GM19328 (cell line): ENCODE results near the gene DNAJA3.

Experiments used
- ATAC-seq: cut with Tn5 transposase; IDR thresholded peaks from one replicate; pipeline ENCODE4 v1.9.1; 2021; ENCODE audit warnings: mild to moderate bottlenecking, moderate library complexity; ENCODE audit not compliant: unreplicated experiment

The DNAJA3 gene

GRCh38 chr16:4404967-4405696, 20.5 kb upstream of the DNAJA3 start:
- ATAC-seq = no peak

DNA sequence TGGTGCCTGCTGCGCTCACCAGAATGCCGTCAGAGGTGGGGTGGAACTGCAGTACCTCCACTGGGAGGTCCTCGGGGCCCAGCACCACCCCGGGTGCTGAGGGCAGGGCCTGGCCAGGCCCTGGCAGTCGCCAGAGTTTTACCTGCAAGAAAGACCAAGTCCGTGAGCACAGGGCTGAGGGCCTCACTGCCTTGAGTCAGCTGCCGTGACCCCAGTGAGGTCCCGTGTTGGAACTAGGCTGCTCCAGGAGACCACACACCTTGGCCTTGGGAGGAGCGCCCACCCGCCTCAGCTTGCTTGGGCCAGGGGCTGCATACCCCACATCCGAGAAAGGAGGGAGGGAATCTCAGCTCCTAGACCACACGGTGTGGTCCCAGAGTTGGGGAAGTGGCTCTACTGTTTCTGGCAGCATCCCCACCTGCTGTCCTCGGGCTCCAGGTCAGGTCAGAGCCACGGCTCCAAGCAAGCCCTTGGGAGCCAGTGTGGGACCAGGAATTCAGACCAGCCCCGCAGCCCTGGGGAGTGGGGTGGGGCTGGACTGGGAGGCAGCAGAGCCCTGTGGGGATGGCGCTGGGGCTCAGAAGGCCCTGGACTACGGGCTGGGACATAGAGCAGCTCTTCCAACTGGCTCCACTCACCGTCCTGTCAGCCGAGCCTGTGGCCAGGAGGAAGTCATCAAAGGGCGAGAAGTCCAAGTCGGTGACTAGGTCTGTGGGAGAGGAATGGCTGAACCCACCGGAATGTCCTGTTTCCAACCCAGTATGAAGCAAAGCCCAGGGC, 17.9 kb upstream of the DNAJA3 start:
- ATAC-seq = no peak

DNA sequence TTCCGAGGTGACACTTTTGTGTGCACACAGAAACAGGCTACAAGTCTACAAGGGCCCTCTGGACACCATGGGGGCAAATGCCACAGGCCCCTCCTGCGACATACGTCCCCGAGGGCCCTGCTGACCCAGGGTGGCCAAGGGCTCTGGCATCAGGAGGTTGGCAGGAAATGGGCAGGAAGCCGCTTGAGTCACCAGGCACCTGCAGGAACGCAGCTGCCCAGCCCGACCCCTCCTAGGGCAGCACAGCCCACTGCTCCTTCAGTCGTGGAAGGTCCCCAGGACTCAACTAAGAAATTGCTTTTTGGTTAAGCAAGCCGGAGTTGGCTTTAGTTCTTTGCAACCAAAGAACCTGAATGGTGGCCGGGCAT, 17.4 kb upstream of the DNAJA3 start:
- no peak for ATAC-seq

DNA sequence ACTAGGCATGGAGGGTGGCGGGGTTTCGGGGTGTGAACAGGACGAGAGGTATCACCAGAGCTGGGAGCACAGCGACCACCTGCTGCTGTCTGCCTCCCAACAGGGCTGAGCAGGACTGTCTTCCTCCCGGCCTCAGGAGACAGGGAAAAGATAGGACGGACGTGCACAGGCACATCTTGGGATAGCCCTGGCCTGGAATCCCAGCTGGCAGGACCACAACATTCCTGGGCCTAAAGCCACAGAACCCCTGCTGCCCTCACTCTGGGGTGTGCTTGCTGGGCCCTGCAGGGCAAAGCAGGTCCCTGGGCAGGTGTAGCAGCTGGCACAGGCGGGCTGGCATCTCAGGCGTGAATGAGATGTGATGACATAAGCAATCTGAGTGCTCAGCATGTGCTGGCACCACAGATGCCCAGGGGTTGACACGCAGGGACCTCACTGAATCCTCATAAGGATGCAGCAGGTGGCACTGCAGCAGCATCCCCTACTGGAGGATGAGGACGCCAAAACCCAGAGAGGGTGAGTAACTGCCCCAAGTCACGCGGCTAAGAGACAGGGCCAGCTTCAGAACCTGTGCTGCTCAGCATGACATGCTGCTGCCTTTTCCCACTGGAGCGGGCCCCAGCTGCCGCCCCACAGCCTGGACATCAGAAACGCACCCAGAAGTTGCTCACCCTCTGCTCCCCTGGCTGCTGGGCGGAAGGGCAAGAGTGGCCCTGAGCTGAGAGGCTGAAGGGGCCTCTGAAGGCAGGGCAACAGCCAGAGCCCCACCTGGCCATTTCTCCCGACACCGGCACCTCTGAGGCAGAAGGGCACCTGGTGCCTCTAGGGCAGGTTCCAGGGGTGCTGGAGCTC, 16.4 kb upstream of the DNAJA3 start:
- ATAC-seq = no peak

- no peak for ATAC-seq
Observed at GRCh38 chr16:4410335-4411075, 15.2 kb upstream of the DNAJA3 start.

- no peak for ATAC-seq
Observed at GRCh38 chr16:4411684-4412083, 14.0 kb upstream of the DNAJA3 start.

DNA sequence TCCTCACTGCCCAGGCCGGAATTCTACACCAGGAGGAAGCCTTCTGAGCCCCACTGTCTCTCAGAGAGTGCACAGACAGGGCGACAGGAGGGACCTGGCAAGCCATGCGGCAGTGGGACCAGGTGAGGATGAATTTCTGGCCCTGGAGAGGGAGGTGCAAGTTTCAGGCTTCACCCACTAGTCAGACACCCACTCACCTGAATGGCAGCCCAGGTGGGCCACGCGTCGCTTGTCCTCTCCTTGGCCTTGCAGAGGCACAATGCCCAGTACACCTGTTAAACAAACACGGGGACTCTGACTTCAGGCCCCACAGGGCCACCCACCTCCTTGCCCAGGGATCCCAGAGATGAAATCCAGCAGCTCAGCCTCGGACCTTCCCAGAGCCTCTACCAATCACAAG, 13.5 kb upstream of the DNAJA3 start:
- ATAC-seq = no peak

GRCh38 chr16:4412854-4413253, 12.8 kb upstream of the DNAJA3 start:
- ATAC-seq = no peak

DNA sequence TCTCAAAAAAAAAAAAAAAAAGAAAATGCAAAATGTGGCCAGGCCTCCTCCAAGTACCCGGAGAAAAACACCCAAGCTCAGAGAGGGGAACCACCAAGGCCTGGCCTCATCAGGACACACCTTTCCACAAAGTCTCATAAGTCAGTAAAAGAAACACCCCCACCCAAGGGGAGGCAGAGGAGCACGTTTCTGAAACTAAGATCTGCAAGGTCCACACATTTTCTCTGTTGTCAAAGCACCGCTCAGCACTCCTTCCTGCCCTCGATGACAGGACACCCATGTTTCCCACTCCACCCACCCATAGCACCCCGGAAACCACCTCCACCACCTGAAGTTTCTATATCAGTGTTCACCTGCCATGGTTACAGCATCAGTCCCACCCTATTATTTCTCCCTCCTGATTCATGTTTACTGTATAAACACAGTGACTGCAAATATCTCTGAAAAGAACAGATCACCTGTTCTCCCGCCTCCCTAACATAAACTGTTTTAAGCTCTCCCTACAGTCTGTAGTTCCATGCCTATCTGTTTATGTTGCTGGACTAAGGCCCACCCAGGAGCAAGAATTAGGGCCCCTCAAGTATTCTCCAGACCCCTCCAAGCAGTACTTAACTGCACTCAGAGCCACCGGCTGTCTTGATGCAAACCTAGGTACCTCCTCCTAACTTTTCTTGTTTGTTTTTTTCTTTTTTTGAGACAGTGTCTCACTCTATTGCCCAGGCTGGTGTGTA, 11.3 kb upstream of the DNAJA3 start:
- ATAC-seq = peak; percentile 54

DNA sequence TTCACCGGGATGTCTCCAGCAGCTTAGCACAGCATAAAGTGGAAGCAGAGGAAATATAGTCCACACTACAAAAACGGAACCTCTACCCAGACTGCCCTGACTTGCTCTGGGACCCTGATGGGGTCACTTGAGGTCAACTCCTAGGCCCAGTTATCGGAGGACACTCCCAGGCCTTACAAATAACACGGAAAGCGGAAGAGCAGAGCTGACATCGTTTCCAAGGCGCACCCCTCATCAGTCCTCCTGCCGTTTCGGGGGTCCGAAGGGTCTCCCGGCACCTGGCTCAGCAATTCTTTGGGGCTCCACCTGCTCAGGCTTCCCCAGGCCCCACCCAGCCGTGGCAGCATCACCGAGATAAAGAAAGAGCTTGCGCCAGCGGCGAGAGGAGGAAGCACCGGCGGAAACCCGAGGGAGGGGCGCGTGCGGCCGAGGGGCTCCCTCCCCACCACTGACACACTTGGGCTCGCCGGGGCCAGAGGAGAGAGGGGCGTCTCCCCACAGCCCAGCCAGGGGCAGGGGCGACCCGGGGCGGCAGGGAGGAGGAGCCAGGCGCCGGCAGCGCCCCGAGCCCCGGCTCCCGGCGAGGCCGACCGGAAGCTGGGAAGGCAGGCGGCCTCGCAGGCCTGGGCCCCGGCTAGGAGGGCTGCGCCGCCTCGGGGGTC, 10.0 kb upstream of the DNAJA3 start:
- ATAC-seq = no peak

DNA sequence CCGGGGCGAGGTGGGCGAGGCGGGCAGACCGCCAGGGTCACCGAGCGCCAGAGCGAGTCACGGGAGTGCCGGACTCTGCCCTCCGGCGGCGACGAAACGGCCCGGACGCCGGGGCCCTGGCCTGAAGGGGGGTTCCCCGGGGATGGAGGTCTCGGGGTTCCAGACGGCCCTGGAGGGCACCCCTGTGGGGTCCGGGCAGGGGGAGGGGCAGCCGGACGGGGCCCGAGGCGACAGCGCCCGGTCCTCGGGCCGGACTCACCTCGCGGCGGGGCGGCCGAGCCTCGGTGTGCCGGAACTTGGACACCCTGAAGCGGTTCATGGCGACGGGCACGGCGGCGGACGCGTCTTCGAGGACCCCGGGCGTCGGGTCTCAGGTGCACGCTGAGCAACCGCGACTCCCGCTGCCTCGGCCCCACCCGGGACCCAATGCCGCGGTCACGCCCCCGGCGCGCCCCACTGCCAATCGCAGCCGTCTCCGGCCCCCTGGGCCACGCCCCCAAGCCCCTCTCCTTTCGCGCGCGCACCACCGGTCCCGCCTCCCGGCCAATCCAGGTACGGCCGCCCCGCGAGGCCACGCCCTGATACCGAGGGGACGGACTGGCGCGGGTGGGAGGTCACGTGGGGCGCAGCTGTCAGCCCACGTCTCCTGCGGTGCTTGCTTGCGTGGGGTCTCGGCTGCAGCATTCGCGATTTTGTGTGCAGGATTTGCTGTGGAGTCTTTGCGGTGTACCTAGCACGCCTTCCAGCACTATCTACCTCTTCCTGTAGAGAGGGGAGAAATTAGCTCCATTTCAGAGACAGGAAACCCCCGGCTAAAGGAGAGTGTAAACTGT, 9.3 kb upstream of the DNAJA3 start, which contains the start of gene CORO7:
TSS of gene CORO7 (minus strand) at position 397 of the 833 bp plus-strand sequence. CDS start at position 319, 78 bp downstream.
- peak; percentile 60 for ATAC-seq

GRCh38 chr16:4419402-4419959, 6.2 kb upstream of the DNAJA3 start:
- no peak for ATAC-seq

DNA sequence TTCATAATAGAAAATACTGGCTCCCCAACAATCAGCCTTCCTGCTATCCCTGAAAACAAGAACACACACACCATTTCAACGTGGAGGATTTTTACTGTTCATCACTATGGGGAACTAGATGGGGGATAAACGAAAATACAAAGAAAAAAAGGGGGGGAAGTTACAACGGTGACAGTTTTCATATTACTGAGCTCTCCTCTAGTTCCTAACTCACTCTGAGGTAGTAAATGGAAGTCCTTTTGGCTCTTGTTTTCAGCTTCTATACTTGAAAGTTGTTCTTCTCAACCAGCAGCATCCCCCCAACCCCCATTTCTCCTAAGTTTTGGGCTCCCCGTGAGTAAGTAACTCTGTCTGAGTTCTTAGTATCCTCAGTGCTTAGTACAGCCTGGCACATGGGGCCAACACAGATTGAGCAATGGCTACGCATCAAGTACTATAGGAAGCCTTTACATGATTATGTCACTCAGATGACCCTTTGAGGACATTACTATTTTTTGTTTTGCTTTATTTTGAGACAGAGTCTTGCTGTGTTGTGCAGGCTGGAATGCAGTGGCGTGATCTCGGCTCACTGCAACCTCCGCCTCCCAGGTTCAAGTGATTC, 5.1 kb upstream of the DNAJA3 start:
- ATAC-seq = no peak

DNA sequence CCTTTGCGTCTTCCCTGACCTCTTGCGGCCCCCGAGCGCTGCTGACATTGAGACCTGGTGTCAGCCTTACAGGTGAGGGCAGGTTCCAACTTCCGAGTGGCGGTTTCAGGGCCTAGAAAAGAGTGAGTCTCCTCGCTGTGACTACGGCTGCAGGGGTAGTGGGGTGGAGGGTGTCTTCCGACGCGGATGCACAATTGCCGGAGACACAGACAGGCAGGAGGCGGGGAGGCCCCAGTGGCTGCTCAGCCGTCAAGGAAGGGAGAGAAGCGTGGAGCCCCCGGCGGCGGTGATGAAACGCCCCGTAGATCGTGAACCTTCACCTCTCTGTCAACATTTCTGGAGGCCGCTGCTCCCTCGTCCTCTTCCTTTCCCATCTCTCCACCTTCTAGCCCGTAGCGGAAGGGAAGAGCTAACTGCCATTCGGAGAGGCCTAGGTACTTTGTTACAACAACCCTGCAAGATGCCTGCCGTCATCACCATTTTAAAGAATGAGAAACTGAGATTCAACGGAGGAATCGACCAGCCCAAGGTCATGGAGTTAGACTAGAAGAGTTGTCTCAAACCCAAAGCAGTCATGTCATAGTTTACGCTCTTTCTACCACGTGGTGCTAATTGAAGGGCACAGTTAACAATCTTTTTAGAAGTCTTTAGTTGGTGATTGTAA, 485 bp downstream of the DNAJA3 start:
- ATAC-seq = peak; percentile 24

GRCh38 chr16:4426722-4427372, 1.2 kb downstream of the DNAJA3 start:
- ATAC-seq = no peak

- ATAC-seq = no peak
Observed at GRCh38 chr16:4428500-4428899, 2.8 kb downstream of the DNAJA3 start.

- ATAC-seq = no peak
Observed at GRCh38 chr16:4431023-4431422, 5.4 kb downstream of the DNAJA3 start.
